ENCODE measurements around the gene WDCP.
"Not testable (repeated sequence)": the region's sequence is repeated elsewhere in the genome, so short reads cannot be mapped to it uniquely, and the experiment has no call there.

The WDCP gene

GRCh38 chr2:24021122-24021998 lies 25.8 kb downstream of the WDCP start:
- no peak for DNase-seq

- no peak for DNase-seq
Measured at GRCh38 chr2:24020244-24020643, 26.9 kb downstream of the WDCP start.

GRCh38 chr2:24019729-24020128 lies 27.5 kb downstream of the WDCP start:
- no peak for DNase-seq

GRCh38 chr2:24018241-24018640 lies 28.9 kb downstream of the WDCP start:
- no peak for DNase-seq

GRCh38 chr2:24017711-24018110 lies 29.5 kb downstream of the WDCP start:
- no peak for DNase-seq

GRCh38 chr2:24016853-24017703 lies 30.1 kb downstream of the WDCP start:
- no peak for DNase-seq

GRCh38 chr2:24016376-24016761 lies 30.8 kb downstream of the WDCP start:
- DNase-seq = no peak

GRCh38 chr2:24015562-24016375 lies 31.4 kb downstream of the WDCP start:
- no peak for DNase-seq

GRCh38 chr2:24014902-24015301 lies 32.3 kb downstream of the WDCP start:
- DNase-seq = not testable (repeated sequence)

GRCh38 chr2:24012521-24013188 lies 34.5 kb downstream of the WDCP start:
- no peak for DNase-seq

- DNase-seq = no peak
Measured at GRCh38 chr2:24011250-24012104, 35.7 kb downstream of the WDCP start.

GRCh38 chr2:24010477-24011249 lies 36.5 kb downstream of the WDCP start:
- no peak for DNase-seq

GRCh38 chr2:24009680-24010476 lies 37.3 kb downstream of the WDCP start, which contains the start of gene MFSD2B:
Gene MFSD2B (plus strand): TSS chr2:24010085. CDS start chr2:24010097, 12 bp downstream.
- no peak for DNase-seq

GRCh38 chr2:24009367-24009679 lies 37.9 kb downstream of the WDCP start:
- no peak for DNase-seq

- no peak for DNase-seq
Measured at GRCh38 chr2:24008672-24009366, 38.4 kb downstream of the WDCP start.

GRCh38 chr2:24007693-24008092 lies 39.5 kb downstream of the WDCP start:
- DNase-seq = no peak

- no peak for DNase-seq
Measured at GRCh38 chr2:23994567-23994966, 52.6 kb downstream of the WDCP start.

- no peak for DNase-seq
Measured at GRCh38 chr2:23993736-23994269, 53.4 kb downstream of the WDCP start.

- DNase-seq = no peak
Measured at GRCh38 chr2:23992931-23993330, 54.3 kb downstream of the WDCP start.
